Ishikawa (cell line): ENCODE results near the gene ASCL2.

Source experiments
- CEBPB ChIP-seq: IDR thresholded peaks from 2 replicates; pipeline ENCODE4 v1.6.1; 2012
- CREB1 ChIP-seq: IDR thresholded peaks from 2 replicates; pipeline ENCODE4 v1.6.1; 2012; ENCODE audit warnings: low read depth
- EGR1 ChIP-seq: IDR thresholded peaks from 2 replicates; pipeline ENCODE4 v1.6.1; 2012
- EP300 ChIP-seq: IDR thresholded peaks from 2 replicates; pipeline ENCODE4 v1.6.1; 2012; ENCODE audit warnings: borderline replicate concordance
- FOXM1 ChIP-seq: IDR thresholded peaks from 2 replicates; pipeline ENCODE4 v1.6.1; 2012; ENCODE audit warnings: low read depth, borderline replicate concordance
- MAX ChIP-seq: IDR thresholded peaks from 2 replicates; pipeline ENCODE4 v1.6.1; 2012
- NFIC ChIP-seq: IDR thresholded peaks from 2 replicates; pipeline ENCODE4 v1.6.1; 2012
- RAD21 ChIP-seq: IDR thresholded peaks from 2 replicates; pipeline ENCODE4 v1.6.1; 2012; ENCODE audit warnings: low read depth
- REST ChIP-seq: IDR thresholded peaks from 2 replicates; pipeline ENCODE4 v1.6.1; 2012; ENCODE audit warnings: low read depth, mild to moderate bottlenecking
- TAF1 ChIP-seq: IDR thresholded peaks from 2 replicates; pipeline ENCODE4 v1.6.1; 2012; ENCODE audit warnings: low read depth, mild to moderate bottlenecking
- TEAD4 ChIP-seq: IDR thresholded peaks from 2 replicates; pipeline ENCODE4 v1.6.1; 2012
- USF1 ChIP-seq: IDR thresholded peaks from 2 replicates; pipeline ENCODE4 v1.6.1; 2012
- YY1 ChIP-seq: IDR thresholded peaks from 2 replicates; pipeline ENCODE4 v1.6.1; 2012; ENCODE audit warnings: low read depth
- ZBTB7A ChIP-seq: IDR thresholded peaks from 2 replicates; pipeline ENCODE4 v1.6.1; 2012; ENCODE audit warnings: low read depth

Gene ASCL2

GRCh38 chr11:2314525-2315394, 44.4 kb upstream of the ASCL2 start:
- no peak for TF ChIP-seq RAD21

GRCh38 chr11:2314136-2314524, 43.7 kb upstream of the ASCL2 start:
- TF ChIP-seq ZBTB7A (no peak), YY1 (no peak), NFIC (no peak), CEBPB (no peak), RAD21 (no peak), CREB1 (no peak), TAF1 (no peak), FOXM1 (no peak), MAX (no peak), EGR1 (no peak), USF1 (no peak), REST (no peak), EP300 (no peak)

GRCh38 chr11:2313051-2313951, 42.9 kb upstream of the ASCL2 start:
- no peak for TF ChIP-seq NFIC
- no peak for TF ChIP-seq EP300
- no peak for TF ChIP-seq TAF1
- no peak for TF ChIP-seq USF1

GRCh38 chr11:2312232-2313042, 42.0 kb upstream of the ASCL2 start:
- no peak for TF ChIP-seq FOXM1

GRCh38 chr11:2311353-2312133, 41.2 kb upstream of the ASCL2 start:
- no peak for TF ChIP-seq MAX
- no peak for TF ChIP-seq USF1
- TF ChIP-seq REST = no peak
- TF ChIP-seq CEBPB = no peak
- no peak for TF ChIP-seq TEAD4
- TF ChIP-seq NFIC = no peak
- TF ChIP-seq CREB1 = no peak
- no peak for TF ChIP-seq TAF1
